Right lobe of liver (tissue), 6 donors: ENCODE measurements around the gene FAM171A2. TPM values are rescaled to one million over a fixed set of nuclear protein-coding genes. Genes with fewer than 3 reads are reported as not detected.

ENCODE experiments used
- ATAC-seq, 4 donors: fragments of 200-7000 bp; cut with Tn5 transposase; one replicate each; pipeline ENCODE4 v1.9.1; 2020; ENCODE audit warnings: mild to moderate bottlenecking in 4 of 4, moderate library complexity in 4 of 4
- DNase-seq, 3 donors: peaks; one replicate each; pipeline ENCODE4 v3.0.0-alpha.2; 2020
- H3K27ac ChIP-seq, 3 donors: fragments of 200-600 bp; one replicate each; pipeline ENCODE4 v1.8.0; 2022
- H3K27me3 ChIP-seq, 2 donors: fragments of 200-600 bp; one replicate each; pipeline ENCODE4 v1.8.0; 2022
- H3K36me3 ChIP-seq, 4 donors: fragments of 200-600 bp; sonication (generic) in 1 of 4; one replicate each; pipeline versions ENCODE4 v1.5.1 to v1.8.0; 2017 to 2022; ENCODE audit warnings: control low read depth in 1 of 4
- H3K4me1 ChIP-seq, 4 donors: fragments of 200-600 bp; sonication (generic) in 1 of 4; one replicate each; pipeline versions ENCODE4 v1.5.1 to v1.8.0; 2017 to 2022; ENCODE audit warnings: control low read depth in 1 of 4
- H3K4me3 ChIP-seq, 3 donors: fragments of 200-600 bp; one replicate each; pipeline ENCODE4 v1.8.0; 2022
- H3K9me3 ChIP-seq, 4 donors: fragments of 200-600 bp; sonication (generic) in 1 of 4; one replicate each; pipeline versions ENCODE4 v1.5.1 to v1.8.0; 2017 to 2022; ENCODE audit warnings: control low read depth in 1 of 4
- POLR2A ChIP-seq: fragments of 450-650 bp; IDR thresholded peaks from one replicate; pipeline ENCODE4 v1.6.1; 2017; ENCODE audit warnings: antibody characterized with exemption, mild to moderate bottlenecking
- WGBS: methylation state at CpG from one replicate; pipeline ENCODE4 v1.1.6; 2018; ENCODE audit warnings: low coverage, low lambda C conversion rate; ENCODE audit not compliant: insufficient coverage; ENCODE audit errors: missing lambda C conversion rate; 5-methylcytosine and 5-hydroxymethylcytosine counted together
- intact Hi-C, 2 donors: fragments of 100-400 bp; cut with DNase I; formaldehyde crosslinking; loops; one replicate each; pipeline versions ENCODE4 v1.11.2 to v1.14.1; 2022
- total RNA-seq, 6 experiments: library from RNA; depleted of rRNA in 2 of 6; stranded (reverse); fragments of >200 nt in 2 of 6; fragmentation: NEBNext Ultra II Directional in 3 of 6; extraction: Animal tissue kit (Norgen Biotek cat#: 25700) in 3 of 6; gene quantifications; one replicate each; pipeline versions ENCODE4 v1.1.0 to v1.2.4, GENCODE V29; 2016 to 2023
- TF ChIP-seq, protein P1 (sequence below), 4 donors: fragments of 200-600 bp in 3 of 4; fragments of 450-650 bp in 1 of 4; IDR thresholded peaks; one replicate each; pipeline versions ENCODE4 v1.5.1 to v1.8.0; 2016 to 2022; ENCODE audit warnings: antibody characterized with exemption in 4 of 4, mild to moderate bottlenecking in 2 of 4
- donor health status: DM: no; HTN: yes; CAD: no.
- donor health status: DM: no; HTN: no; CAD: no.
- donor health status: DM: no; HTN: no; CAD: no.
- donor health status: DM: no; HTN: yes; CAD: no.
- donor health status: DM: no; HTN: yes; CAD: no.

FAM171A2 gene
- total RNA-seq, 6 experiments from 2014 or later, result 0.16 to 0.68 (median 0.39) TPM

DNA sequence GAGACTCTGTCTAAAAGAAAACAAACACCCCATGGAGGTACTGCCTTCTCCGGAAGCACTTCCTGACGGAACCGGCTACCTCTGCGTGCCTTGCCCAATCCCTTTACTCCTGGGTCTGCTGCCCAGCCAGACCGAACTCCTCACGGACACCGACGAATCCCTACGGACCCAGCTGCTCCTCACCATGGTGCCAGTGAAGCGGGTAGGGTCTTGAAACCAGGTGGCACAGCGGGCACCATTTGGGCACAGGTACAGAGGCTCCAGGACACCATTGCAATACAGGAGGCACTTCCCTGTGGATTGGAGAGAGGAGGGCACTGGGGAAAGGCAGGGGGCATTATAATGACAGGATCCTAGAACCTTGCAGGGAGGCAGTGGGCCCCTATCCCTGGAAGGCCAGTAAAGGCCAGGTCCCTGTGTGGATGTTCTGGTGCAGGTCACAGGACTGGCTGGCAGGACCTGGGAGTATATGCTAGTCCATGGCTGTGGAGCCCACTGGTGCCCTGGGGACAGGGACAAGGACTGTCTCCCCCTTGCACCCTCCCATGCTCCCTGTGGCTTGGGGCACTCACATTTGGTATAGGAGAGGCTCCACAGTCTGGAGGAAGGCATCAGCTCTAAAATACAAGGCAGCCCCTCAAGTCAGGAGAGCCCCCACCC is 41.3 kb downstream of the FAM171A2 start:
- DNase-seq (no peak), ATAC-seq (no peak)
- WGBS, result no CpG with 5 or more reads among the region's 11 CpGs
- Histone ChIP-seq H3K9me3 (no peaks in the 10 kb centered on the region), H3K4me3 (no peak overlapping the region), H3K4me1 (peaks cover 0 to 12% (median 5%) of the 10 kb centered on the region in 4 donors), H3K36me3 (peaks cover 0 to 26% (median 3%) of the 10 kb centered on the region in 4 donors), H3K27me3 (no peaks in the 10 kb centered on the region), H3K27ac (no peak overlapping the region)
- intact Hi-C loops, result loop anchor here (5.0 kb wide), 1 partner anchor 110 kb away; no protein-coding TSS in a partner anchor
- TF ChIP-seq, protein P1, sequence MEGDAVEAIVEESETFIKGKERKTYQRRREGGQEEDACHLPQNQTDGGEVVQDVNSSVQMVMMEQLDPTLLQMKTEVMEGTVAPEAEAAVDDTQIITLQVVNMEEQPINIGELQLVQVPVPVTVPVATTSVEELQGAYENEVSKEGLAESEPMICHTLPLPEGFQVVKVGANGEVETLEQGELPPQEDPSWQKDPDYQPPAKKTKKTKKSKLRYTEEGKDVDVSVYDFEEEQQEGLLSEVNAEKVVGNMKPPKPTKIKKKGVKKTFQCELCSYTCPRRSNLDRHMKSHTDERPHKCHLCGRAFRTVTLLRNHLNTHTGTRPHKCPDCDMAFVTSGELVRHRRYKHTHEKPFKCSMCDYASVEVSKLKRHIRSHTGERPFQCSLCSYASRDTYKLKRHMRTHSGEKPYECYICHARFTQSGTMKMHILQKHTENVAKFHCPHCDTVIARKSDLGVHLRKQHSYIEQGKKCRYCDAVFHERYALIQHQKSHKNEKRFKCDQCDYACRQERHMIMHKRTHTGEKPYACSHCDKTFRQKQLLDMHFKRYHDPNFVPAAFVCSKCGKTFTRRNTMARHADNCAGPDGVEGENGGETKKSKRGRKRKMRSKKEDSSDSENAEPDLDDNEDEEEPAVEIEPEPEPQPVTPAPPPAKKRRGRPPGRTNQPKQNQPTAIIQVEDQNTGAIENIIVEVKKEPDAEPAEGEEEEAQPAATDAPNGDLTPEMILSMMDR (IDR thresholded peaks at IDR 0.05), result no peak
- no peak for TF ChIP-seq POLR2A

GRCh38 chr17:44321246-44322120 is 42.2 kb downstream of the FAM171A2 start:
- H3K9me3 ChIP-seq, result no peaks in the 10 kb centered on the region
- ATAC-seq (no peak), DNase-seq (no peak)
- no peak overlapping the region for H3K4me3 ChIP-seq
- TF ChIP-seq POLR2A, result no peak
- TF ChIP-seq, protein P1 (IDR thresholded peaks at IDR 0.05), result no peak
- H3K27ac ChIP-seq, result no peak overlapping the region
- no peaks in the 10 kb centered on the region for H3K27me3 ChIP-seq
- WGBS, result 100% methylated on average over 1 of the region's 21 CpGs
- peaks cover 0 to 26% (median 3%) of the 10 kb centered on the region in 4 donors for H3K36me3 ChIP-seq
- H3K4me1 ChIP-seq, result peaks cover 0 to 12% (median 5%) of the 10 kb centered on the region in 4 donors
- intact Hi-C loops, result loop anchor here (5.0 kb wide), 1 partner anchor 109 kb away; no protein-coding TSS in a partner anchor

DNA sequence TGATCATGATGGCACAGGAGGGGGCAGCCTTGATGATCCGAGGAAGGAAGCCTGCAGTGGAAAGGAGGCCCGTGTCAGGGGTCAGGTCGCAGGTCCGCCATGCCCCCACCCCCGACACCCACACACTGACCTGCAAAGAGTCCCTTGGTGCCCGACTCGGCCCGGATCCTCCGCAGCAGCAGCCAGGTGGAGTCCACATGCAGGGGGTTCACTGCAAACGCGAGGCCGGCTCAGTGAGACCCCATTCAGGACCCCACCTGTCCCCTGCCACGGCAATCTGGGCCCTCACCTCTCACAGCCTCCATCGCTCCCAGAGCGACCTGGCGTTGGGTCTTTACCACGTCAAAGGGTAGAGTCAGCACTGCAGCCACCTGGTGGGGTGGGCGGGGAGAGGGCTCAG is 43.6 kb downstream of the FAM171A2 start:
- intact Hi-C loops, result loop anchor here (5.0 kb wide), 1 partner anchor 108 kb away; no protein-coding TSS in a partner anchor
- Histone ChIP-seq H3K4me1 (peaks cover 0 to 12% (median 4%) of the 10 kb centered on the region in 4 donors), H3K27me3 (no peaks in the 10 kb centered on the region), H3K27ac (no peak overlapping the region), H3K9me3 (no peaks in the 10 kb centered on the region), H3K4me3 (no peak overlapping the region), H3K36me3 (peaks cover 0 to 26% (median 3%) of the 10 kb centered on the region in 4 donors)
- no peak for DNase-seq
- TF ChIP-seq, protein P1 (IDR thresholded peaks at IDR 0.05), result no peak
- TF ChIP-seq POLR2A, result no peak
- no peak for ATAC-seq
- 92% methylated on average over 5 of the region's 18 CpGs for WGBS

DNA sequence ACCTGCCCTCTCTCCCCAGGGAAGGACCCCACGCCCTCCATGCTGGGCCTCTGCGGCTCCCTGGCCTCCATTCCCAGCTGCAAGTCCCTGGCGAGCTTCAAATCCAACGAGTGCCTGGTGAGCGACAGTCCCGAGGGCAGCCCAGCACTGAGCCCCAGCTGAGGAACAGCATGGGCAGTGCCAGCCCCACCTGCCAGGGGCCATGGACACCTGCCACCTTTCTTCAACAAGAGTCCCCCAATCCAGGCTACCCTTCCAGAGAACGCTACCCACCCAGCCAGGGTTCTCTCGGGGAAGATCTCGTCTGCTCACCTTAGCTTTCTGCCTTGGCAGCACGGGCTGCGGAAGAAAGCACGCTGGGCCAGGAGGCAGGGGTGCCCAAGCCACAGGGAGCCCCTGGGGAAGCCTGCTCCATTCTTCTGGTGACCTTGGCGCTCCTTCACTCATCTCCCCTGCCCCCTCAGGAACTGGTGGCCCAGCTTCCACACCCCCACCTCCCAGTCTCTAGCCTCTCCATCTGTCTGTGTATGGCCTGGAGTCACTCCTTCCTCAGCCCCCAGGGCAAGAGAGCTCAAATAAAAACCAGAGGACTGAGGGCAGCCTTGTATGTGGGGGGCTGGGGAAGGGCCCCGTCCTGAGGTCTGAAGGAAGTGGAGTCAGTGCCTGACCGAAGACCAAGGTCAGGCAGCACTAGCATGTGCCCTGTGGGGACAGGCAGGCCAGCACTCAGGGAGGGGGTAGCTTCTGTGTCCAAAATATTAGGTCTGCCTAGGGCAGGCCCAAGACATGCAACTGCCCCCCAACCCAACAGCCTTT is 45.4 kb downstream of the FAM171A2 start:
- 69% methylated on average over 6 of the region's 15 CpGs for WGBS
- ATAC-seq, result peak in 1 of 4 donors; percentile 5

More for the DNA sequence above, 45.4 kb downstream of the FAM171A2 start:
- Histone ChIP-seq H3K27ac (no peak overlapping the region), H3K4me3 (no peak overlapping the region), H3K36me3 (peaks cover 0 to 26% (median 3%) of the 10 kb centered on the region in 4 donors), H3K27me3 (no peaks in the 10 kb centered on the region), H3K9me3 (no peaks in the 10 kb centered on the region), H3K4me1 (peaks cover 0 to 4% (median under 1%) of the 10 kb centered on the region in 4 donors)
- intact Hi-C loops, result no loop called here
- TF ChIP-seq, protein P1 (IDR thresholded peaks at IDR 0.05), result no peak
- TF ChIP-seq POLR2A, result no peak
- no peak for DNase-seq
